Testis (tissue), 2 donors: Measurements from ENCODE around the gene TMIE.

ENCODE experiments used
- POLR2A ChIP-seq: fragments of 450-650 bp; IDR thresholded peaks from one replicate; pipeline ENCODE4 v1.6.1; 2017; ENCODE audit warnings: antibody characterized with exemption, mild to moderate bottlenecking, moderate library complexity
- TF ChIP-seq, protein P1 (sequence below), 3 experiments: fragments of 450-650 bp in 2 of 3; fragments of 200-600 bp in 1 of 3; sonication (generic) in 1 of 3; IDR thresholded peaks; one replicate each; pipeline ENCODE4 v1.5.1; 2016 to 2019; ENCODE audit warnings: antibody characterized with exemption in 3 of 3, mild to moderate bottlenecking in 2 of 3, moderate library complexity in 1 of 3

DNA sequence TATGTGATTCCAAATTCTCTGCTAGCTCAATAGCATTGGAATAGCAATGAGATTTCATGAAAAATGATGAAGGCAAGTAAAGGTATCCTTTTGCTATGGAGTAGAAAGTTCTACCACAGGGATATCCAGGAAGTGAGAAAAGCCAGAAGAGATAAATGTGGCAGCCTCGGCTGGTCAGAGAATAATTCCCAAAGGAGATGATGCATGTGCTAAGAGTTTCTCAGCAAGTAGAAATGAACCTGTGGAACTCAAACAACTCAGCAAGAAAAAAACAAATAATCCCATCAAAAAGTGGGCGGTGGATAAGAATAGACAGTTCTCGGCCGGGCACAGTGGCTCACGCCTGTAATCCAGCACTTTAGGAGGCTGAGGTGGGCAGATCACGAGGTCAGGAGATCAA is 45.9 kb upstream of the TMIE start:
- TF ChIP-seq, protein P1, sequence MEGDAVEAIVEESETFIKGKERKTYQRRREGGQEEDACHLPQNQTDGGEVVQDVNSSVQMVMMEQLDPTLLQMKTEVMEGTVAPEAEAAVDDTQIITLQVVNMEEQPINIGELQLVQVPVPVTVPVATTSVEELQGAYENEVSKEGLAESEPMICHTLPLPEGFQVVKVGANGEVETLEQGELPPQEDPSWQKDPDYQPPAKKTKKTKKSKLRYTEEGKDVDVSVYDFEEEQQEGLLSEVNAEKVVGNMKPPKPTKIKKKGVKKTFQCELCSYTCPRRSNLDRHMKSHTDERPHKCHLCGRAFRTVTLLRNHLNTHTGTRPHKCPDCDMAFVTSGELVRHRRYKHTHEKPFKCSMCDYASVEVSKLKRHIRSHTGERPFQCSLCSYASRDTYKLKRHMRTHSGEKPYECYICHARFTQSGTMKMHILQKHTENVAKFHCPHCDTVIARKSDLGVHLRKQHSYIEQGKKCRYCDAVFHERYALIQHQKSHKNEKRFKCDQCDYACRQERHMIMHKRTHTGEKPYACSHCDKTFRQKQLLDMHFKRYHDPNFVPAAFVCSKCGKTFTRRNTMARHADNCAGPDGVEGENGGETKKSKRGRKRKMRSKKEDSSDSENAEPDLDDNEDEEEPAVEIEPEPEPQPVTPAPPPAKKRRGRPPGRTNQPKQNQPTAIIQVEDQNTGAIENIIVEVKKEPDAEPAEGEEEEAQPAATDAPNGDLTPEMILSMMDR (IDR thresholded peaks at IDR 0.05), result no peak
- no peak for TF ChIP-seq POLR2A
